Large intestine (tissue), 3 donors: ENCODE data around the gene TRIM42. TPM values are rescaled to one million over a fixed set of nuclear protein-coding genes. Genes with fewer than 3 reads are reported as not detected.
A peak's percentile ranks its signal among the peaks of the same experiment; 100 is the strongest.

Source experiments
- DNase-seq, 2 donors: peaks; one replicate each; pipeline versions ENCODE4 v3.0.0 to v3.0.0-alpha.2; 2013
- H3K27ac ChIP-seq: one replicate; pipeline ENCODE4 v1.5.1; 2013; ENCODE audit warnings: low read length
- H3K27me3 ChIP-seq: 2 replicates; pipeline ENCODE4 v1.6.1; 2013; ENCODE audit warnings: low read length; ENCODE audit not compliant: control insufficient read depth, insufficient read depth
- H3K36me3 ChIP-seq: 2 replicates; pipeline ENCODE4 v1.6.1; 2013; ENCODE audit warnings: low read length; ENCODE audit not compliant: control insufficient read depth, insufficient read depth
- H3K4me1 ChIP-seq: one replicate; pipeline ENCODE4 v1.6.1; 2013; ENCODE audit warnings: low read length; ENCODE audit not compliant: control insufficient read depth, insufficient read depth
- H3K4me3 ChIP-seq: one replicate; pipeline ENCODE4 v1.5.1; 2013; ENCODE audit warnings: low read length
- H3K9me3 ChIP-seq: one replicate; pipeline ENCODE4 v1.6.1; 2013; ENCODE audit warnings: mild to moderate bottlenecking, low read depth, low read length, moderate library complexity; ENCODE audit not compliant: control insufficient read depth
- WGBS: methylation state at CpG from one replicate; pipeline ENCODE4 v1.1.5; 2013; ENCODE audit warnings: low lambda C conversion rate; ENCODE audit not compliant: insufficient coverage; 5-methylcytosine and 5-hydroxymethylcytosine counted together
- polyA plus RNA-seq: library from polyadenylated mRNA; unstranded; fragments of 120-200 nt; gene quantifications from one replicate; pipeline ENCODE4 v1.2.1, GENCODE V29; 2013

Gene TRIM42
- polyA plus RNA-seq, 1 donor = not detected

DNA sequence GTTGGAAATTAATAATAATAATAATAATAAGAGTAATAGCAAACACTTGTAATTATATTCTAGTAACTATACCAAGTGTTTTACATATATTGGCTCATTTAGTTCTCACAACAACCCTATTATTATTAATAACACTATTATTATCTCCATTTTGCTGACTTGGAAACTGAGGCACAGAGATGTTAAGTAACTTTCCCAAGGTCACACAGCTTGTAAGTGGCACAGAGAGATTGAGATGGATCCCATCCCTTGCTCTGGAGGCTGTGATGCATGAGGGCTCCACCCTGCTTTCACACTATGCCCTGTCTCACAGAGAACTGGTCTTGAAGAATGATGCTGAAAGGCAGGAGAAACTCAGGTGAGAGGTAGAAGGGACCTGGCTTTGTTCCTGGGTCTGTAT is 31.9 kb downstream of the TRIM42 start:
- H3K4me1 ChIP-seq = no peaks in the 10 kb centered on the region
- H3K9me3 ChIP-seq = no peaks in the 10 kb centered on the region
- DNase-seq = no peak
- no peaks in the 10 kb centered on the region for H3K36me3 ChIP-seq
- H3K4me3 ChIP-seq = no peak overlapping the region
- no peaks in the 10 kb centered on the region for H3K27me3 ChIP-seq
- no peak overlapping the region for H3K27ac ChIP-seq

DNA sequence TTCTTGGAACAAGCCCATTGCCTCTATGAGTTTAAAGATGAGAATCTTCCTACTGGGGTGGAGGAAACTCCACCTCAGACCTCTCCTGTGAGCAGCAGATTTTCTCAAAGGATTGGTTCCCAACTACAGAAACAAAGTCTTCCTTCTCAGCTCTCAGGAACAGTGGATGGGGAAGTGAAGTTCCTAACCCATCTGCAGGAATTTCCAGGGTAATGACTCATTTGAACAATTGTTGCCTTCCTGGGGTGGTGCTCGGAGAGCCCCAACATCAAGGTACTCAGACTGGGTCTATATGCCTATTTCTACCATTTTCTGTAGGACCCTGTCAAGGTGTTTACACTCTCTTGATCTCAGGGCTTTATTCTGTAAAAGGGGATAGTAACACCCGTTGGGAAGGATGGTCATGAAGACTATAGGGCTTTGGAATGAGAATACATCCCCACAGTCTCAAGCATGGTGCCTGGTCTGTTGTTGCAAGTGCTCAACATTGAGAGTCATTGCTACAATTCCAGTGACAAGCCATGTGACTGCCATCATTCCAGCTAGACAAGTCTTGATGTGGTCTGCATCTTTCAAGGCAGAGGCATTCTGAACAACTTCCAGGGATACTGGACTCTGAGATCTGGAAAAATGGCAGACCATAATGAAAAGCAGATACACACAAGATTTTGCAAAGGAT is 33.0 kb downstream of the TRIM42 start:
- Histone ChIP-seq H3K36me3 (no peaks in the 10 kb centered on the region), H3K27me3 (no peaks in the 10 kb centered on the region), H3K4me1 (no peaks in the 10 kb centered on the region), H3K9me3 (no peaks in the 10 kb centered on the region), H3K4me3 (no peak overlapping the region), H3K27ac (no peak overlapping the region)
- WGBS = no CpG with 5 or more reads among the region's 2 CpGs
- DNase-seq = no peak

DNA sequence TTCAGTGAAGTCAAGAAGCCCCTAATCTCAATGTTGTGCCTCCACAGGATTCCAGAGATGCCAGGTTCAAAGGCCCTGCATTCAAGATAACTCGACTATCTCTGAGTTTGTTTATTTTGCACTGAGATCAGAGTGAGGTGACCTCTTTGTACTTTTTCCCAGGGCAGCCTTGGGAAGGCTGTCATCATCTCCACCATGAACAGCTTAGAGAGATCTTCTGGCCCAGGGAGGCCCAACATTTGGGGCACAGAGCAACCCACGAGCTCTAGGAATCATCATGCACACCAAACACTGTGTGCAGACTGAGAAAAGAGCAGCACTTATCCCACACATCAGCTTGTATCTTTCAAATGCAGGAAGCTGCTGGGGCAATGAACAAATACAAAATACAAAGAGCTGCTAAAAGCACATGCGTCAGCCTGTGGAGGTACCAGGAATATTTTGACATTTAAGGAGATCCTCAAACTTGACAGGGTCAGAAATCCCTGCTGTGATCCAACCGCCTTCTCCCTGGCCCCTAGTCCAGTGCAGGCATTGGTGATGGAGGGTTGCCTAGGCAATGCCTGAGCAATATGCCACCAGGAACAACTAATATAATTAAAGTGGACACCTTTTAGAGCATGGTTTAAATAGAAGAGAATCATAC is 33.6 kb downstream of the TRIM42 start:
- H3K27me3 ChIP-seq = no peaks in the 10 kb centered on the region
- no peak overlapping the region for H3K27ac ChIP-seq
- no peak for DNase-seq
- no peaks in the 10 kb centered on the region for H3K36me3 ChIP-seq
- no peak overlapping the region for H3K4me3 ChIP-seq
- no CpG with 5 or more reads among the region's 4 CpGs for WGBS
- H3K9me3 ChIP-seq = no peaks in the 10 kb centered on the region
- H3K4me1 ChIP-seq = no peaks in the 10 kb centered on the region

DNA sequence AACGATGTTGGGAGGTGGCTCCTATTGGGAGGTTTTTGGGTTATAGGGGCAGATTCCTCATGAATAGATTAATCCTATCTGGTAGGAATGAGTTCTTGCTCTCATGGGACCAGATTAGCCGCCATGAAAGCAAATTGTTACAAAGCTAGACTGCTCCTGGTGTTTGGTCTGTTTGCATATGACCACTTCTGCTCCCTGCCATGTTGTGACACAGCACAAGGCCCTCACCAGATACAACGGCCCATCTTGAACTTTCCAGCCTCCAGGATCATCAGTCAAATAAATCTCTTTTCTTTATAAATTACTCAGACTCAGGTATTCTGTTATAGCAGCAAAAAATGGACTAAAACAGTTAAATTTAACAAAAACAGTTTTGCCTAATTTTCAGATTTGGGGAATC is 34.4 kb downstream of the TRIM42 start:
- H3K9me3 ChIP-seq = no peaks in the 10 kb centered on the region
- 80% methylated on average over 1 of the region's 3 CpGs for WGBS
- DNase-seq = no peak
- H3K4me1 ChIP-seq = no peaks in the 10 kb centered on the region
- no peak overlapping the region for H3K27ac ChIP-seq
- H3K4me3 ChIP-seq = no peak overlapping the region
- H3K36me3 ChIP-seq = no peaks in the 10 kb centered on the region
- no peaks in the 10 kb centered on the region for H3K27me3 ChIP-seq

DNA sequence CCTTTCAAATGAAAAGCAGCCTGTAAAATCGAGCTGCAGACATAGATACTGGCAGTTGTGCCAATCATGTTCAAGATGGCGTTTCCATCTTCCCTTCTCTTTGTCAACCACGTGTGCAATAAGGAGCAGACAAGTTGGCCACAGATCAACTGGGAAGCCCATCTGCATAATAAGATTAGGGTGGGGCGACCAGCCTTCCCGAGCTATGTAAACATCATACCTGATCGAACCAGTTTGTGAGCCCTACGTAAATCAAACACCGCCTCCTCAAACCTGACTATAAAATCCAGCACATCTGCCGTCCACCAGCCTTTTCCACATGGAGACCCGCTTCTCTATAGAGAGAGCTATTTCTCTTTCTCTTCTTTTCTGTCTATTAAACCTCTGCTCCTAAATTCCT is 37.2 kb downstream of the TRIM42 start:
- H3K9me3 ChIP-seq = no peaks in the 10 kb centered on the region
- peak in 1 of 2 donors; percentile 20 for DNase-seq
- no peaks in the 10 kb centered on the region for H3K4me1 ChIP-seq
- H3K4me3 ChIP-seq = no peak overlapping the region
- H3K27ac ChIP-seq = no peak overlapping the region
- H3K36me3 ChIP-seq = no peaks in the 10 kb centered on the region
- no peaks in the 10 kb centered on the region for H3K27me3 ChIP-seq
- WGBS = 60% methylated on average over 1 of the region's 10 CpGs

DNA sequence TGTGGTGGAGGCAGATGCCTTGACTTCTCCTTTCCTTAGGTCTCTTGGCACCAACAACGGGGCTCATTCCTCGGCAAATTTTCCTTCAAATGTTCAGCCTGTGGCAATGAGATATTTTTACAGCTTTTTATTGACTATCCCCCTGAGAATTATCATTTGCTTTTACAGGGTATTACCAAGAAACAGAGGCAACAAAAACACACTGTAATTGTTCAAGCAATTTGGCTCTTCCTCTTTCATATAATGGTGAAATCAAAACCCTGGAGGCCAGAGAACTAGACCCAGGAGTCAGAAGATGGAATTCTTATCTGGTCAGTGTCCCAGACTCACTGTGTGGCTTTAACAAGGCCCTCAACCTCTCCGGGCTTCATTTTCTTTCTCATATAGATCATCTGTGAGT is 40.1 kb downstream of the TRIM42 start:
- no CpG with 5 or more reads among the region's 3 CpGs for WGBS
- no peak overlapping the region for H3K4me3 ChIP-seq
- H3K4me1 ChIP-seq = no peaks in the 10 kb centered on the region
- no peak for DNase-seq
- H3K36me3 ChIP-seq = no peaks in the 10 kb centered on the region
- no peak overlapping the region for H3K27ac ChIP-seq
- H3K27me3 ChIP-seq = no peaks in the 10 kb centered on the region
- H3K9me3 ChIP-seq = no peaks in the 10 kb centered on the region

DNA sequence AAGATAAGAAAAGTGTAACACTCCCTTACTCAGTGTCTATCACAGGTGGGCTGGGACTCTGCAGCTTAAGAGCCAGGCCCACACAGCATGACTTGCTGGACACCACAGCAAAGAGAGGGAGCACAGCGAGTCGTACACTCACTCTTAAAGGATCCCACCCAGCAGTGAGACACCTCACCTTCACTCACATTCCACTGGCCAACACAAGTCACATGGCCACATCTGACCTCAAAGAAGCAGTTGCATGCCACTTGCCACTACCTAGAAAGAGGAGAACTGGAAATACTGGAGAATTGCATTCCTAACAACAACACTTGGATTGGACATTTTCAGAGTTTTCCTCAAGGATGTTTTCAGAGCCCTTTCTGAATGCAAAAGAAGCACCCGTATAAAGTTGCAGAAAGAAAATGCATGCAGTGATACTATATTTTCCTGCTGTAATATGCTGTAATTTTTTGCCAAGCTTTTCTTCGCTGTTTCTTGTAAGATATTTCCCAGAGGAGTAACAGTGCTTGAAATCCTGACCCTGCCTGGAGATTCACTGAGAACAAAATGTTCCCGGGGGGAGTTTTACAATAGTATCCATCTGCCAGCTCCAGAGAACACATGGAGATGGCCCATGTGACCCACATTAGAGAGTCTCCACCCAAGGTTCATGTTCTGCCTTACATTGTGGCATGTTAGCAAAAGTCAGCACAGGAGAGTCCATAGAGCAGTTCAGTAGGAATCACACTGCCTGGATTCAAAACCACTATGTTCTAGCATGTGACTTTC is 42.2 kb downstream of the TRIM42 start:
- 100% methylated on average over 1 of the region's 5 CpGs for WGBS

DNA sequence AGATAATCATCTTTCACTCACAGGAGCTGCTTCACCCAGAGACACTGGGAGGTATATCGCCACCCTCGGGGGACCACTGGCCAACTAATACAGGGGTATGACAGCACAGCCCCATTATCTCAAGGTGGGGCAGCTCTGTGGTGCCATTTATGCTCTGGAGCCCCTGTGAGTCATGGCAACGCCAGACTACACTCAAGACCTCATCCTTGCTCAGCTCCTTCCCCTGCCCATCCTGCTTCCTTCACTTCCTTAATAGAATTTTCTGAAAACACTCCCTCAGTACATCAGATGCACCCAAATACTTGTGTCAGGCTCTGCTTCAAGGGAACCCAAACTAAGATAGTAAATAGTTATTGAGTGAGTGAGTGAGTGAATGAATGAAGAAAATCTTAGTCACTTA is 45.7 kb downstream of the TRIM42 start:
- no CpG with 5 or more reads among the region's 3 CpGs for WGBS
- Histone ChIP-seq H3K4me3 (no peak overlapping the region), H3K27ac (no peak overlapping the region), H3K27me3 (no peaks in the 10 kb centered on the region), H3K9me3 (no peaks in the 10 kb centered on the region), H3K4me1 (no peaks in the 10 kb centered on the region), H3K36me3 (no peaks in the 10 kb centered on the region)
- DNase-seq = no peak

More for the DNA sequence above, 42.2 kb downstream of the TRIM42 start:
- DNase-seq = peak in 1 of 2 donors; percentile 11
- Histone ChIP-seq H3K4me1 (no peaks in the 10 kb centered on the region), H3K4me3 (no peak overlapping the region), H3K27ac (no peak overlapping the region), H3K36me3 (no peaks in the 10 kb centered on the region), H3K27me3 (no peaks in the 10 kb centered on the region), H3K9me3 (no peaks in the 10 kb centered on the region)

DNA sequence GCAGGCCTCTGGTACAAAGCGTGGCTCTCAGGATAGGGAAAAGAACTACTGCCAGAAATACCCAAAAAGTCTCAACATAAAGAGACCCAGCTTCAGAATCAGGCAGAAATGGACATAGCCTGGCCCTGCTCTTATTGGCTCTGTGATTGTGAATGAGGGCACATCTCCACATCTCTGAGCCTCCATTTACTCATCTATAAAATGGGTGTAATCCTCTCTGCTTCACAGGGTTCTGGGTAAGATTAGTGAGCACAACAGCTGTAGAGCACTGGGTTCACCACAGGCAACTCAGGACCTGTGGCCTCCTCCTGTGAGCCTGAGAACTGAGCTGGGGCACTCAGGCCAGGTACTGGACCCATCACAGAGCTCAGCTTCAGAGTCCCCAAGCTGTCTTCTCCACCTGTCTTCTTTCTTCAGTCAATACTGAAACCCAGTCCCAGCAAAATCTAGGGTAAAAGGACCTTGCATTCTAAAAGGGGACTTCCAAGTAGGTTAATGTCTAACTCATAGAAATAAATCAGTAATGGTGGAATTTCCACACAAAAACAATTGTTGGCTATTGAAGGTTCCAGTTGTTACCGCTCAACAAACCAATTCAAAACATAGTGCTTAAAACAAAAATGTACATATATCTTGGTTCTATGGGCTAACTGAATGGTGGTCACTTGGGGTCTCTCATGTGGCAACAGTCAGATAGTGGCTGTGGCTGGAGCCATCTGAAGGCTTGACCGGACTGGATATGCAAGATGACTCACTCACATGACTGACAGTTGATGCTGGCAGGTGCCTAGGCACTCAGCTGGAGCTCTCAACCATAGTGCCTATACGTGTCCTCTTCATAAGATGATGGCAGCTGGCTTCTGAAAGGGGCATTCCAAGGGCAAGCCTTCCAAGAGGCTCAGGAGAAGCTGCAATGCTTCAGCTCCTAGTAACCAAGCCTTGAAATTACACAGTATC is 47.3 kb downstream of the TRIM42 start:
- Histone ChIP-seq H3K27me3 (no peaks in the 10 kb centered on the region), H3K27ac (no peak overlapping the region), H3K9me3 (no peaks in the 10 kb centered on the region), H3K4me1 (no peaks in the 10 kb centered on the region), H3K36me3 (no peaks in the 10 kb centered on the region), H3K4me3 (no peak overlapping the region)
- no peak for DNase-seq
- WGBS = no CpG with 5 or more reads among the region's 4 CpGs

DNA sequence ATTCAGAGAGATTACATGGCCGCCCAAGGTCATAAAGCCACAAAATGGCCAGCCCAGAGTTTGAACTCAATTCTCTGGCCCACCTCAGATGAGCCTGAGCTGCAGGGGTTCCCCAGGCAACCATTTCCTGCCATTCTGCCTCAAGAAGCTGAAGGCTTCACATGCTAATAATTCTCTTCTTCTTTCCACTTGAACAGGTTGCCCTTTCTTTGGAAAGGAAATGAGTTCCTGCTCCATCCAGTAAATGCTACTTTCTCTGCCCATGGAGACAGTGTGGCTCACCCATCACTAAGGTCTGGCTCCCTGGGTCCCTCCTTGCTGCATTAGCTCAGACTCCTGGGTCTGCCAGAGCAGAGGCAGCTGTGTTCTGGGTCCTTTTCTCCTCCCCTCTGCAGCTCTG is 48.2 kb downstream of the TRIM42 start:
- Histone ChIP-seq H3K4me1 (no peaks in the 10 kb centered on the region), H3K27ac (no peak overlapping the region), H3K27me3 (no peaks in the 10 kb centered on the region), H3K4me3 (no peak overlapping the region), H3K9me3 (no peaks in the 10 kb centered on the region), H3K36me3 (no peaks in the 10 kb centered on the region)
- no CpG with 5 or more reads among the region's 1 CpG for WGBS
- no peak for DNase-seq
